ENCODE results near the gene TOMM34.
A peak's percentile ranks its signal among the peaks of the same experiment; 100 is the strongest.

TOMM34 gene

GRCh38 chr20:44958276-44958675 lies 1.9 kb downstream of the TOMM34 start:
- Histone ChIP-seq H3K4me2 (ENCODE audit: low read length) (peak overlapping the region; percentile 94), H2AFZ (ENCODE audit: low read length) (no peak overlapping the region), H3K4me1 (ENCODE audit: insufficient read depth, low read length, severe bottlenecking) (peaks cover 37% of the 10 kb centered on the region), H3K4me3 (ENCODE audit: low read depth, low read length, poor library complexity, severe bottlenecking) (peak overlapping the region; percentile 87), H3F3A (ENCODE audit: insufficient read depth, low read length) (no peaks in the 10 kb centered on the region), H3K9me2 (ENCODE audit: low read depth, low read length) (no peaks in the 10 kb centered on the region), H3K9me3 (ENCODE audit: low read length) (no peaks in the 10 kb centered on the region), H3K9ac (ENCODE audit: low read length) (peak overlapping the region; percentile 82), H3K27ac (ENCODE audit: low read depth, low read length, poor library complexity, severe bottlenecking) (peak overlapping the region; percentile 56), H3K79me2 (ENCODE audit: insufficient read depth, low read length) (peaks cover 26% of the 10 kb centered on the region), H3K36me3 (ENCODE audit: insufficient read depth, low read length) (peaks cover 48% of the 10 kb centered on the region), H4K20me1 (ENCODE audit: insufficient read depth, low read length) (no peaks in the 10 kb centered on the region), H3K27me3 (ENCODE audit: insufficient read depth, low read length) (no peaks in the 10 kb centered on the region)
- TF ChIP-seq EZH2 (IDR thresholded peaks at IDR 0.05; ENCODE audit: borderline replicate concordance, low read length) (no peak), CTCF (IDR thresholded peaks at IDR 0.05; ENCODE audit: low read length) (no peak)

- peaks cover 67% of the 10 kb centered on the region for H3K36me3 ChIP-seq (ENCODE audit: insufficient read depth, low read length)
Measured at GRCh38 chr20:44956410-44956809, 3.8 kb downstream of the TOMM34 start.

GRCh38 chr20:44955270-44955669 lies 4.9 kb downstream of the TOMM34 start:
- Histone ChIP-seq H3K9me2 (ENCODE audit: low read depth, low read length) (no peaks in the 10 kb centered on the region), H3K27me3 (ENCODE audit: insufficient read depth, low read length) (no peaks in the 10 kb centered on the region), H3F3A (ENCODE audit: insufficient read depth, low read length) (no peaks in the 10 kb centered on the region), H3K4me3 (ENCODE audit: low read depth, low read length, poor library complexity, severe bottlenecking) (no peak overlapping the region), H2AFZ (ENCODE audit: low read length) (no peak overlapping the region), H3K36me3 (ENCODE audit: insufficient read depth, low read length) (peaks cover 78% of the 10 kb centered on the region), H3K9me3 (ENCODE audit: low read length) (no peaks in the 10 kb centered on the region), H3K4me1 (ENCODE audit: insufficient read depth, low read length, severe bottlenecking) (peaks cover 24% of the 10 kb centered on the region), H3K9ac (ENCODE audit: low read length) (no peak overlapping the region), H3K79me2 (ENCODE audit: insufficient read depth, low read length) (peaks cover 26% of the 10 kb centered on the region), H3K4me2 (ENCODE audit: low read length) (no peak overlapping the region), H4K20me1 (ENCODE audit: insufficient read depth, low read length) (no peaks in the 10 kb centered on the region), H3K27ac (ENCODE audit: low read depth, low read length, poor library complexity, severe bottlenecking) (peak overlapping the region; percentile 50)
- TF ChIP-seq CTCF (IDR thresholded peaks at IDR 0.05; ENCODE audit: low read length) (no peak), EZH2 (IDR thresholded peaks at IDR 0.05; ENCODE audit: borderline replicate concordance, low read length) (no peak)

More at GRCh38 chr20:44956410-44956809, 3.8 kb downstream of the TOMM34 start:
- Histone ChIP-seq H3K4me1 (ENCODE audit: insufficient read depth, low read length, severe bottlenecking) (peaks cover 34% of the 10 kb centered on the region), H3K27ac (ENCODE audit: low read depth, low read length, poor library complexity, severe bottlenecking) (no peak overlapping the region), H3K4me2 (ENCODE audit: low read length) (no peak overlapping the region), H3K27me3 (ENCODE audit: insufficient read depth, low read length) (no peaks in the 10 kb centered on the region), H3K79me2 (ENCODE audit: insufficient read depth, low read length) (peaks cover 26% of the 10 kb centered on the region), H3K9me2 (ENCODE audit: low read depth, low read length) (no peaks in the 10 kb centered on the region), H3K9me3 (ENCODE audit: low read length) (no peaks in the 10 kb centered on the region), H4K20me1 (ENCODE audit: insufficient read depth, low read length) (no peaks in the 10 kb centered on the region), H2AFZ (ENCODE audit: low read length) (no peak overlapping the region), H3K9ac (ENCODE audit: low read length) (no peak overlapping the region), H3F3A (ENCODE audit: insufficient read depth, low read length) (no peaks in the 10 kb centered on the region), H3K4me3 (ENCODE audit: low read depth, low read length, poor library complexity, severe bottlenecking) (no peak overlapping the region)
- TF ChIP-seq CTCF (IDR thresholded peaks at IDR 0.05; ENCODE audit: low read length), result no peak
- TF ChIP-seq EZH2 (IDR thresholded peaks at IDR 0.05; ENCODE audit: borderline replicate concordance, low read length), result no peak
